HG03378 (cell line): ENCODE measurements around the gene PER1.

Source experiments
- ATAC-seq: cut with Tn5 transposase; IDR thresholded peaks from one replicate; pipeline ENCODE4 v1.9.1; 2021; ENCODE audit warnings: mild to moderate bottlenecking, moderate library complexity; ENCODE audit not compliant: unreplicated experiment

PER1 gene

GRCh38 chr17:8096541-8096940, 55.7 kb downstream of the PER1 start:
- ATAC-seq, result no peak

- ATAC-seq, result no peak
These were observed 56.8 kb downstream of the PER1 start for GRCh38 chr17:8095361-8095760.

GRCh38 chr17:8091033-8091687, 61.0 kb downstream of the PER1 start:
- peak; percentile 45 for ATAC-seq
